ENCODE results near the gene GRIK1.

GRIK1 gene

GRCh38 chr21:29739176-29739575 is 200.6 kb downstream of the GRIK1 start:
- H3K4me1 Mint-ChIP-seq: no peaks in the 10 kb centered on the region
- no peak overlapping the region for H3K4me3 Mint-ChIP-seq
- H3K9me3 Mint-ChIP-seq: no peaks in the 10 kb centered on the region
- peaks cover 4% of the 10 kb centered on the region for H3K27me3 Mint-ChIP-seq
- no peaks in the 10 kb centered on the region for H3K36me3 Mint-ChIP-seq
- no peak overlapping the region for H3K27ac Mint-ChIP-seq

DNA sequence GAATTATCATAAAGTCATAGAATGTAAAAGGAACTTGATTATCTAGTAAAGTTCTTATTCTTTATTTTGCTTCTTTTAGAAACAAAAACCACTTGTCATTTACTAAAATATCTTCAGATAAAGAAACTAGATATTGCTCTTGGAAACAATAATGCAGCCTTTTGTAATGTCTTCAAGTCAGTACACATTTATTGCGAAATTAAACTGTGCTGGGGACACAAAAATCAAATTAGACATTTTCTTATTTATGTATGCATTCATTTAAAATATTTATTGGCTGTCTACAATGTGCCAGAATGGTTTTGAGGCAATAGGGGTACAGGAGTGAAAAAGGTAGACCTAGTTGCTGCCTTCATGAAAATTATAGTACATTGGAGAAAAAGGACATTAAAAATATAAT is 201.1 kb downstream of the GRIK1 start:
- H3K27me3 Mint-ChIP-seq: peaks cover 4% of the 10 kb centered on the region
- H3K4me3 Mint-ChIP-seq: no peak overlapping the region
- H3K36me3 Mint-ChIP-seq: no peaks in the 10 kb centered on the region
- no peaks in the 10 kb centered on the region for H3K4me1 Mint-ChIP-seq
- H3K27ac Mint-ChIP-seq: no peak overlapping the region
- no peaks in the 10 kb centered on the region for H3K9me3 Mint-ChIP-seq

GRCh38 chr21:29737186-29737585 is 202.6 kb downstream of the GRIK1 start:
- H3K4me1 Mint-ChIP-seq: no peaks in the 10 kb centered on the region
- H3K36me3 Mint-ChIP-seq: no peaks in the 10 kb centered on the region
- H3K27me3 Mint-ChIP-seq: no peaks in the 10 kb centered on the region
- no peak overlapping the region for H3K4me3 Mint-ChIP-seq
- H3K27ac Mint-ChIP-seq: no peak overlapping the region
- H3K9me3 Mint-ChIP-seq: no peaks in the 10 kb centered on the region

- no peak overlapping the region for H3K27ac Mint-ChIP-seq
- no peaks in the 10 kb centered on the region for H3K9me3 Mint-ChIP-seq
- no peaks in the 10 kb centered on the region for H3K27me3 Mint-ChIP-seq
- H3K4me1 Mint-ChIP-seq: no peaks in the 10 kb centered on the region
- H3K36me3 Mint-ChIP-seq: no peaks in the 10 kb centered on the region
- H3K4me3 Mint-ChIP-seq: no peak overlapping the region
Observed at GRCh38 chr21:29730281-29730680, 209.5 kb downstream of the GRIK1 start.

GRCh38 chr21:29726044-29726443 is 213.8 kb downstream of the GRIK1 start:
- H3K27ac Mint-ChIP-seq: no peak overlapping the region
- no peaks in the 10 kb centered on the region for H3K36me3 Mint-ChIP-seq
- H3K4me3 Mint-ChIP-seq: no peak overlapping the region
- H3K4me1 Mint-ChIP-seq: no peaks in the 10 kb centered on the region
- H3K9me3 Mint-ChIP-seq: no peaks in the 10 kb centered on the region
- H3K27me3 Mint-ChIP-seq: peaks cover 2% of the 10 kb centered on the region

DNA sequence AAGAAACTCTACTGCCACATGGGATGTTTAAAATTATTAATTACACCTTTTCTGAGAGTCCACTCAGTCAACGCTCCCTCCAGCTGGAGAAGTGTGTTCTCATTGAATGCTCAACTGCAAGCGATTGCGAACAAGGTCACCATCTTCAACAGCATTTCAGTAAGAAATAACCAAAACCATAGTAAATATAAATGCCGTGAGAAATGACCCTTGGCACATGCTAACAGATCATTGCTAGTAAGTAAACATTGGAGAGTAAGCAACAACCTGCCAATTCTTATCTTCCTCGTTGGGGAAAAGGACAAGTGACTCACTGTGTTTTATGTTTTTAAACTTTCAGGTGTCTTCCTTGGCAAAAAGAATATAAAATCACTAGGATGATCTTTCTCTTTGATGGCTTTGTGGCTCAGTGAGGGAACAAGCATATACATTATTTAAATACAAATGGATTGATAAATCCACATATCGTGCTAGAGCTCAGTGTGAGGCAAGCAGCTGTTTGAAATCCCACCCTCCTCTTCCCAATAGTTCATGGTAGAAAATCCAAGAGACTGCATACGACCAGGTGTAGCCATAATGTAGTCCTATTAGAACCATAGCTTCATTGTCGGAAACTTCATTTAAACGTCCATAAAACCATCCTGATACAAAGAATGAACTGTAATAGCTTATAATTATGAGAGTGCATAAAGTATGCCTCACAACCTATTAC is 214.6 kb downstream of the GRIK1 start:
- Mint-ChIP-seq H3K4me1 (no peaks in the 10 kb centered on the region), H3K9me3 (no peaks in the 10 kb centered on the region), H3K27me3 (peaks cover 2% of the 10 kb centered on the region), H3K4me3 (no peak overlapping the region), H3K36me3 (no peaks in the 10 kb centered on the region), H3K27ac (no peak overlapping the region)

DNA sequence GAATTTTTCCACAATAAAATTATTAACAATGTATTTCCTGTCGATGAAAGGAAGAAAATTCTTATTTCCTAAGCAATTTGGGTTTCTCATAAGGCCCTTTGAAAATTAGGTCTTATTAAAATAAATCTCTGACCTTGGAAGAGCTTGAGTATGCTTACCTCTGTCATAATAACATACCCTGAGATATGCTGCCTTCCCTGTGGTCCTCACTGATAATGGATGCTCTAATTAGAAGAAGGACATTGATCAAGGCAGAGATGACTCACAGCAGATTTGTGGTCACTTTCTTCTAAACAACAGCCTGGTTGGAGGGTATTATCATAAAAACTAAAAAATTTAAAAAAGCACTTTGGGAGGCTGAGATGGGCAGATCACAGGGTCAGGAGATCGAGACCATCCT is 217.8 kb downstream of the GRIK1 start:
- Mint-ChIP-seq H3K9me3 (no peaks in the 10 kb centered on the region), H3K4me1 (no peaks in the 10 kb centered on the region), H3K27me3 (peaks cover 2% of the 10 kb centered on the region), H3K27ac (no peak overlapping the region), H3K36me3 (no peaks in the 10 kb centered on the region), H3K4me3 (no peak overlapping the region)

DNA sequence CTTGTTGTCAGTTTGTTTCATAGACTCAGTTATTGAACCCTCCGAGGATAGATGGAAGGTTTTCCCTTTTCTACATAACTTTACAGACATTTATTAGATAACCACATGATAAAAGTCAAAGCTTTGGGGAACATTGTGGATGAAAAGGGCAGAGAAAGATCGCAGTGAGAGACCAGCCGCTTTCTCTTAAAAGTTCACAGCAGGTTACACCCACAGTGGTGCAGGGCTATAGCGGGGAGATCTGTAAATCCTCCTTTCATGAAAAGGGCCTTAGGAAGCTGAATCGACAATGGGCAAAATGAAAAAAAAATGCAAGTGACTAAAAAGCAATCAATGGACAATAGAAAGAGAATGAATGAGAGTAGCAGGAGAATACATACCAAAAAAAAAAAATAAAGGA is 218.6 kb downstream of the GRIK1 start:
- no peak overlapping the region for H3K27ac Mint-ChIP-seq
- H3K4me3 Mint-ChIP-seq: no peak overlapping the region
- H3K4me1 Mint-ChIP-seq: no peaks in the 10 kb centered on the region
- H3K27me3 Mint-ChIP-seq: peaks cover 2% of the 10 kb centered on the region
- H3K36me3 Mint-ChIP-seq: peaks cover 2% of the 10 kb centered on the region
- H3K9me3 Mint-ChIP-seq: peaks cover 2% of the 10 kb centered on the region

- Mint-ChIP-seq H3K36me3 (peaks cover 3% of the 10 kb centered on the region), H3K4me1 (no peaks in the 10 kb centered on the region)
Observed at GRCh38 chr21:29719521-29719920, 220.3 kb downstream of the GRIK1 start.

DNA sequence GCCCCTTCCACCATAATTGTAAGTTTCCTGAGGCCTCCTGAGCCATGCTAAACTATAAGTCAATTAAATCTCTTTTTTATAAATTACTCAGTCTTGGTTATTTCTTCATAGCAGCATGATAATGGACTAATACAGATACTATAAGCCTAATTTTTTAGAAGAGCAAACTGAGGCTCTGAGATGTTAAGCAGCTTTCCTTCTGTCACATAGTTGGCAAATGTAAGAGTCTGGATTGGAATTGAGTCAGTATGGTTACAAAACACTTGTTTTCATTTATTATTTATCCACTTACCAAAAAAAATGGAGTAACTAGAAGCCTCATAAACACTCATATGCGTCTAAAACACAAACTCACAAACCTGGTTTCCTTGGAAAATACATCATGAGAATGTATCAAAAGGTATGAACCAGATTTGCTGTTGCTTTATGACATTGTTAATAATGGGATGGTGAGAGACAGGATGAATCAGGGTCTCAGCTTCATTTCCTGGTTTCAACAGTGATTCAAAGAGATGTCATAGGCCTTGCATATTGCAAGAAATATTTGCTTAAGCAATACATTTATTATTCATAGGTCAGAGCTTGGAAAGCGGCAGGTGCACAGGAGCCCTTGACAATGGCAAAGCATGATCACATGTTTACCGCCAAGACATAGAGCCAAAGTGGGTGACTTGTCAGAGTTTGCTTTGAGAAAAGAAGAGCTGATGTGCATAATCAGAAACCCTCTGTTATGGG is 221.5 kb downstream of the GRIK1 start:
- H3K4me3 Mint-ChIP-seq: no peak overlapping the region
- H3K4me1 Mint-ChIP-seq: no peaks in the 10 kb centered on the region
- peaks cover 3% of the 10 kb centered on the region for H3K36me3 Mint-ChIP-seq
- peaks cover 4% of the 10 kb centered on the region for H3K9me3 Mint-ChIP-seq
- no peak overlapping the region for H3K27ac Mint-ChIP-seq
- peaks cover under 1% of the 10 kb centered on the region for H3K27me3 Mint-ChIP-seq

More at GRCh38 chr21:29719521-29719920, 220.3 kb downstream of the GRIK1 start:
- H3K4me3 Mint-ChIP-seq: no peak overlapping the region
- H3K9me3 Mint-ChIP-seq: peaks cover 4% of the 10 kb centered on the region
- no peak overlapping the region for H3K27ac Mint-ChIP-seq
- H3K27me3 Mint-ChIP-seq: peaks cover 2% of the 10 kb centered on the region

- Mint-ChIP-seq H3K27me3 (peaks cover 3% of the 10 kb centered on the region), H3K9me3 (peaks cover 4% of the 10 kb centered on the region), H3K4me3 (no peak overlapping the region), H3K36me3 (peaks cover 3% of the 10 kb centered on the region), H3K4me1 (no peaks in the 10 kb centered on the region), H3K27ac (no peak overlapping the region)
Observed at GRCh38 chr21:29717659-29718058, 222.1 kb downstream of the GRIK1 start.

- H3K9me3 Mint-ChIP-seq: peaks cover 4% of the 10 kb centered on the region
- no peaks in the 10 kb centered on the region for H3K4me1 Mint-ChIP-seq
- peaks cover 3% of the 10 kb centered on the region for H3K27me3 Mint-ChIP-seq
- H3K27ac Mint-ChIP-seq: no peak overlapping the region
- peaks cover 3% of the 10 kb centered on the region for H3K36me3 Mint-ChIP-seq
- no peak overlapping the region for H3K4me3 Mint-ChIP-seq
Observed at GRCh38 chr21:29716753-29717152, 223.0 kb downstream of the GRIK1 start.

GRCh38 chr21:29715089-29715488 is 224.7 kb downstream of the GRIK1 start:
- H3K4me1 Mint-ChIP-seq: no peaks in the 10 kb centered on the region
- H3K27ac Mint-ChIP-seq: no peak overlapping the region
- H3K4me3 Mint-ChIP-seq: no peak overlapping the region
- peaks cover 4% of the 10 kb centered on the region for H3K9me3 Mint-ChIP-seq
- H3K27me3 Mint-ChIP-seq: peaks cover 3% of the 10 kb centered on the region
- peaks cover 3% of the 10 kb centered on the region for H3K36me3 Mint-ChIP-seq

GRCh38 chr21:29712818-29713217 is 227.0 kb downstream of the GRIK1 start:
- Mint-ChIP-seq H3K9me3 (peaks cover 4% of the 10 kb centered on the region), H3K27ac (no peak overlapping the region), H3K4me3 (no peak overlapping the region), H3K27me3 (peaks cover 3% of the 10 kb centered on the region), H3K4me1 (no peaks in the 10 kb centered on the region), H3K36me3 (peaks cover 3% of the 10 kb centered on the region)

DNA sequence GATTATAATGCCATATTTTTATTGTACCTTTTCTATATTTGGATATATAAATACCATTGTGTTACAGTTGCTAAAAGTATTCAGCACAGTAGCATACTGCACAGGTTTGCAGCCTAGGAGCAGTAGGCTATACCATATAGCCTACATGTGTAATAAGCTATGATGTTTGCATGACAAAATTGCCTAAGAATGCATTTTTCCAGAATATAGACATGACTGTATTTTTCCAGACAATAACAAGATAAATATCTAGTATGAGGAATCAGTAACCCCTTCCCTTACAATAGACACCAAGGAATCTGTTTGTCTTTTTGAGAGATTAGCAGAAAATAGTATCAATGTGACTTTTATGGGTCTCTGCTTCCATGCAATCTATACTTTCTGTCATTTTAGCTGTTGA is 228.6 kb downstream of the GRIK1 start:
- no peak overlapping the region for H3K4me3 Mint-ChIP-seq
- peaks cover 2% of the 10 kb centered on the region for H3K9me3 Mint-ChIP-seq
- peaks cover 5% of the 10 kb centered on the region for H3K27me3 Mint-ChIP-seq
- H3K27ac Mint-ChIP-seq: no peak overlapping the region
- no peaks in the 10 kb centered on the region for H3K4me1 Mint-ChIP-seq
- peaks cover 1% of the 10 kb centered on the region for H3K36me3 Mint-ChIP-seq

- H3K4me1 Mint-ChIP-seq: no peaks in the 10 kb centered on the region
- no peak overlapping the region for H3K4me3 Mint-ChIP-seq
- no peaks in the 10 kb centered on the region for H3K9me3 Mint-ChIP-seq
- H3K27me3 Mint-ChIP-seq: peaks cover 5% of the 10 kb centered on the region
- H3K27ac Mint-ChIP-seq: no peak overlapping the region
- H3K36me3 Mint-ChIP-seq: no peaks in the 10 kb centered on the region
Observed at GRCh38 chr21:29710498-29710897, 229.3 kb downstream of the GRIK1 start.
